ENCODE results near the gene CUBN.

- TF ChIP-seq, protein P1, sequence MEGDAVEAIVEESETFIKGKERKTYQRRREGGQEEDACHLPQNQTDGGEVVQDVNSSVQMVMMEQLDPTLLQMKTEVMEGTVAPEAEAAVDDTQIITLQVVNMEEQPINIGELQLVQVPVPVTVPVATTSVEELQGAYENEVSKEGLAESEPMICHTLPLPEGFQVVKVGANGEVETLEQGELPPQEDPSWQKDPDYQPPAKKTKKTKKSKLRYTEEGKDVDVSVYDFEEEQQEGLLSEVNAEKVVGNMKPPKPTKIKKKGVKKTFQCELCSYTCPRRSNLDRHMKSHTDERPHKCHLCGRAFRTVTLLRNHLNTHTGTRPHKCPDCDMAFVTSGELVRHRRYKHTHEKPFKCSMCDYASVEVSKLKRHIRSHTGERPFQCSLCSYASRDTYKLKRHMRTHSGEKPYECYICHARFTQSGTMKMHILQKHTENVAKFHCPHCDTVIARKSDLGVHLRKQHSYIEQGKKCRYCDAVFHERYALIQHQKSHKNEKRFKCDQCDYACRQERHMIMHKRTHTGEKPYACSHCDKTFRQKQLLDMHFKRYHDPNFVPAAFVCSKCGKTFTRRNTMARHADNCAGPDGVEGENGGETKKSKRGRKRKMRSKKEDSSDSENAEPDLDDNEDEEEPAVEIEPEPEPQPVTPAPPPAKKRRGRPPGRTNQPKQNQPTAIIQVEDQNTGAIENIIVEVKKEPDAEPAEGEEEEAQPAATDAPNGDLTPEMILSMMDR (IDR thresholded peaks at IDR 0.05): no peak
- TF ChIP-seq POLR2AphosphoS5 (IDR thresholded peaks at IDR 0.05; ENCODE audit: low read depth, low read length) (no peak), SIN3A (IDR thresholded peaks at IDR 0.05; ENCODE audit: borderline replicate concordance, insufficient read depth, low read depth, low read length) (no peak)
Measured at GRCh38 chr10:17026686-17027485, 102.7 kb downstream of the CUBN start.

Measured in Panc1 (cell line).